Neural cell (in vitro differentiated cells): ENCODE data around the gene POGZ.

Experiments
- CTCF ChIP-seq: fragments of 450-650 bp; IDR thresholded peaks from 2 replicates; pipeline ENCODE4 v1.5.1; 2014; ENCODE audit warnings: antibody characterized with exemption, mild to moderate bottlenecking, moderate library complexity; ENCODE audit not compliant: poor library complexity, severe bottlenecking
- MXI1 ChIP-seq: fragments of 450-650 bp; conservative IDR thresholded peaks from 2 replicates; pipeline ENCODE4 v1.6.1; 2014; ENCODE audit warnings: antibody characterized with exemption, mild to moderate bottlenecking; ENCODE audit not compliant: poor library complexity, severe bottlenecking
- SMC3 ChIP-seq: fragments of 450-650 bp; conservative IDR thresholded peaks from 2 replicates; pipeline ENCODE4 v1.6.1; 2014; ENCODE audit warnings: antibody characterized with exemption, mild to moderate bottlenecking, moderate library complexity; ENCODE audit not compliant: poor library complexity
- TAF1 ChIP-seq: IDR thresholded peaks from 2 replicates; pipeline ENCODE4 v1.6.1; 2012; ENCODE audit warnings: low read depth
- TF ChIP-seq, protein P1 (sequence below): IDR thresholded peaks from 2 replicates; pipeline ENCODE4 v1.6.1; 2012; ENCODE audit warnings: borderline replicate concordance

- TF ChIP-seq SMC3: no peak
- no peak for TF ChIP-seq MXI1
- no peak for TF ChIP-seq CTCF
- no peak for TF ChIP-seq TAF1
- TF ChIP-seq, protein P1, sequence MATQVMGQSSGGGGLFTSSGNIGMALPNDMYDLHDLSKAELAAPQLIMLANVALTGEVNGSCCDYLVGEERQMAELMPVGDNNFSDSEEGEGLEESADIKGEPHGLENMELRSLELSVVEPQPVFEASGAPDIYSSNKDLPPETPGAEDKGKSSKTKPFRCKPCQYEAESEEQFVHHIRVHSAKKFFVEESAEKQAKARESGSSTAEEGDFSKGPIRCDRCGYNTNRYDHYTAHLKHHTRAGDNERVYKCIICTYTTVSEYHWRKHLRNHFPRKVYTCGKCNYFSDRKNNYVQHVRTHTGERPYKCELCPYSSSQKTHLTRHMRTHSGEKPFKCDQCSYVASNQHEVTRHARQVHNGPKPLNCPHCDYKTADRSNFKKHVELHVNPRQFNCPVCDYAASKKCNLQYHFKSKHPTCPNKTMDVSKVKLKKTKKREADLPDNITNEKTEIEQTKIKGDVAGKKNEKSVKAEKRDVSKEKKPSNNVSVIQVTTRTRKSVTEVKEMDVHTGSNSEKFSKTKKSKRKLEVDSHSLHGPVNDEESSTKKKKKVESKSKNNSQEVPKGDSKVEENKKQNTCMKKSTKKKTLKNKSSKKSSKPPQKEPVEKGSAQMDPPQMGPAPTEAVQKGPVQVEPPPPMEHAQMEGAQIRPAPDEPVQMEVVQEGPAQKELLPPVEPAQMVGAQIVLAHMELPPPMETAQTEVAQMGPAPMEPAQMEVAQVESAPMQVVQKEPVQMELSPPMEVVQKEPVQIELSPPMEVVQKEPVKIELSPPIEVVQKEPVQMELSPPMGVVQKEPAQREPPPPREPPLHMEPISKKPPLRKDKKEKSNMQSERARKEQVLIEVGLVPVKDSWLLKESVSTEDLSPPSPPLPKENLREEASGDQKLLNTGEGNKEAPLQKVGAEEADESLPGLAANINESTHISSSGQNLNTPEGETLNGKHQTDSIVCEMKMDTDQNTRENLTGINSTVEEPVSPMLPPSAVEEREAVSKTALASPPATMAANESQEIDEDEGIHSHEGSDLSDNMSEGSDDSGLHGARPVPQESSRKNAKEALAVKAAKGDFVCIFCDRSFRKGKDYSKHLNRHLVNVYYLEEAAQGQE: no peak
Measured at GRCh38 chr1:151356696-151357095, 102.6 kb downstream of the POGZ start.
